NCI-H82 (cell line): ENCODE measurements around the gene PDHB.
"Not testable (repeated sequence)": the region's sequence is repeated elsewhere in the genome, so short reads cannot be mapped to it uniquely, and the experiment has no call there.

Experiments used
- DNase-seq: peaks from one replicate; lab custom pipeline; 2025; lab: John Stamatoyannopoulos, UW

The PDHB gene

DNA sequence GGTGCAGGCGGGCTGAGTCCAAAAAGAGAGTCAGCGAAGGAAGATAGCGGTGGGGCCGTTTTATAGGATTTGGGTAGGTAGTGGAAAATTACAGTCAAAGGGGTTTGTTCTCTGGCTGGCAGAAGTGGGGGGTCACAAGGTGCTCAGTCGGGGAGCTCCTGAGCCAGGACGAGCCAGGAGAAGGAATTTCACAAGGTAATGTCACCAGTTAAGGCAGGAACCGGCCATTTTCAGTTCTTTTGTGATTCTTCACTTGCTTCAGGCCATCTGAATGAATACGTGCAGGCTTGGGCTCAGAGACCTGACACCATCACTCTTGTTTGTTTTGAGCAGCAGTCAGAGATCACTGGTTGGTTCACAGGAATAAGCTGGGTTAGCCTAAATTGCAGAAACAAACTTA is 3.6 kb upstream of the PDHB start:
- not testable (repeated sequence) for DNase-seq

DNA sequence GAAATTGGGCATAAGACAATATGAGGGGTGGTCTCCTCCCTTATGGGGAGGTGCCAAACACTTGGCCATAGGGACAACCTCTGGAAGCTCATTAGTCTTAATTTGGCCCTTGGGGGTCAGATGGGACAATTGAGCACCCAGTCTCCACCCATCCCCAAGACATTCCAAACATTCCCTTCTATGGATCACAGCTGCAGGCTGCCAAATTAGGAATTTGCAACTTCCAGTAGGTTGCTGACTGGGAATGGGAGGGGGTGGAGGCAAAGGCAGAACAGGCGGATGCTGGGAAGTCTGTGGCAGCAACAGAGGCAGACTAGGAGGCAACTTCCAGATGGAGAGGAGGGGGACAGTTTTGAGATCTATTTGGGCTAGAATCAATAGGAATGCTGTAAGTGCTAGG is 1.4 kb upstream of the PDHB start:
- no peak for DNase-seq

DNA sequence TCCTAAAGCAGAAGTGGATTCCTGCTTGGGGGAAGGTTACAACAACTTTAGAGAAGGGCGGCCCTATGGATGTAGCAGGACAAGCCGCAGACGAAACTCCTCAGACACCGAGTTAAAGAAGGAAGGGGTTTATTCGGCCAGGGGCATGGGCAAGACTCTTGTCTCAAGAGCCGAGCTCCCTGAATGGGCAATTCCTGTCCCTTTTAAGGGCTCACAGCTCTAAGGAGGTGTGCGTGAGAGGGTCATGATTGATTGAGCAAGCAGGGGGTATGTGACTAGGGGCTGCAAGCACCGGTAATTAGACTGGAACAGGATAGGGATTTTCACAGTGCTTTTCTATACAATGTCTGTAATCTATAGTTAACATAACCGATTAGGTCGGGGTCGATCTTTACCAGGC is 879 bp upstream of the PDHB start:
- DNase-seq: no peak

DNA sequence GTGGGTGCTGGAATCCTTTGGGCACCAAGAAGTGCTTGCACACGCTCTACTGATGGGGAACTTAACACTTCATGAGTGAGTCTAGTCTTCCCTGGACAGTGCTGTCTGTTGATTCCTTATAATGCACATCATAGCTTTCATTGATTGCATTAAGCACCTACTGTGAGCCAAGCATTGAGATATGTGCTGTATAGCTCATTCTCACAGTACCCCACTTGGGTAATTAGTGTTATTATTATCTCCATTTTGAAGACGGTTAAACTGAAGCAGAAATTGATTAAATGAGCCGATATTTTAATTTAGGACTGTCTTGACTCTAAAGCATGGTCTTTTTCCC is 504 bp upstream of the PDHB start:
- no peak for DNase-seq

DNA sequence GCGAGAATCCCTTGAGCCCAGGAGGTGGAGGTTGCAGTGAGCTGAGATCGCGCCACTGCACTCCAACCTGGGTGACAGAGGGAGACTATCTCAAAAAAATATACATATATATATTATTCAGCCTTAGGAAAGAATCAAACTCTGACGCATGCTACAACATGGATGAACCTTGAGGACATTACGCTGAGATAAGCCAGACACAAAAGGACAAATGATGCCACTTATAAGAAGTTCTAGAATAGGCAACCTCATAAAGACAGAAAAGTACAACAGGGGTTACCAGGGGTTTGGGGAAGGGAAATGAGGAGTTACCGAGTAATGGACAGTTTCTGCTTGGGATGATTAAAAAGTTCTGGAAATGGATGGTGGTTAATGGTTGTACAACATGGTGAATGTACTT is 727 bp downstream of the PDHB start:
- DNase-seq: no peak

DNA sequence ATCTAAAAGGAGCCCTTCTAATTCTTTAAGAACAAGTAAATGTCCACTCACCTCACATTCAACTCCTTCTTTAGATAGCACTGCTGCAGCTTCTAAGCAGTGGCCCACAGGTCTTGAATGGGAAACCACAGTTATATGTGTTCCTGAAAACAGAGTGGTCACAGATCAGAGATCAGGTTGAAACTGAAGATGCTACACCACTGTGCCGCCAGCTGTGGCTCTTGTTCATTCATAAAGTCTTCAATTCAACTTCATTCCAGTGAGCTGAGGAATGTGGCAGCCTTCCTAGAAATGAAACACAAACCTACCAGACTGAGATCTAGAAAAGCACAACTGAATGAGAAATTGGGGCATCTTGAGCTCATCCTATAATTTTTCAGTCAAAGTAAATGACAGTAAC is 4.0 kb downstream of the PDHB start:
- DNase-seq: no peak

DNA sequence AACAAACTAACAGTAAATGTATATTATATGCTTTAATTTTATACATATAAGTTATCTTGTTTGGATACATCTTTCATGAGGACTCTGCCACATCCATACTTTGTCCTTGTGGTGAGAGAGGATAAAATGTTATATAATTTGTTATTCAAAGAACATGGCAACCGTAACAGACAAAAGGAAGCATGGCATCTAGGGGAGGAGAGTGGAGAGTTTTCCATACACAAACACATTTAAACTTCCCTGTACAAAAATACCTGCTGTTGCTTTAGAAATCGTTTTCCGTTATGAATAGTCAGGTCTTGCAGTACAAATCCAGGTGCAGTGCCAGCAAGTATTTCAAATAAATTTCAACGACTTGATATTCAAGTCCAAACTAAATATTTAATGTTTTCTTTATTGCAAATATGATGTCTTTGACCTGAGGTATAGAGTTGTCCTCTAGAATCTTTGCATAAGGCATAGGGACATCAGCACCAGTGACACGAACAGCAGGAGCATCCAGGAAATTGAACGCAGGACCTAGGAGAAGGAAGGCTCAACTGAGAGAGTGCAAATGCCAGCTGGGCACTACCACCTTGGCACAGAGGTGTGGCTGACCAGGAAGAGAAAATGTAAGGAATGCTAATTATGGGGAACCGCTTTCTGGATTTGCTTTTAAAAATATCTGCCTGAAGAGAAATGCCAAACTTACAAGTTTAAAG is 5.8 kb downstream of the PDHB start:
- DNase-seq: no peak

DNA sequence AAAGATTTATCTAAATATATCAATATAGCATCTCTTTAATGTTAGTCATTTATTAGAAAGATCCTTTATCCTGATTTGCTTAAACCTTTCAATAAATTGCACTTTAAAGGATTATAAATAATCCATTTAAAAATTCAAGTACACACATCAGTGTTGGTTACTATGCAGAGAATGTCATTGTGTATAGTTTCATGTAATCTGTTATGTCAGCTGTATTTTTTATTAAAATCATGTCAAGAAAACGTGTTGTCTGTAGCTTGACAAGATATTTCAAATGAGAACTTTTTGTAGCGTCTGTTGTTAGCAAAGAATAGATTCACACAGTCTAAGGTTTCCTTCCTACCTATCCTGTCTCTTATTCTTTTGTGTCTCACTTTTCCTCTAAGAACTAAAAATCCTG is 7.8 kb downstream of the PDHB start:
- no peak for DNase-seq

DNA sequence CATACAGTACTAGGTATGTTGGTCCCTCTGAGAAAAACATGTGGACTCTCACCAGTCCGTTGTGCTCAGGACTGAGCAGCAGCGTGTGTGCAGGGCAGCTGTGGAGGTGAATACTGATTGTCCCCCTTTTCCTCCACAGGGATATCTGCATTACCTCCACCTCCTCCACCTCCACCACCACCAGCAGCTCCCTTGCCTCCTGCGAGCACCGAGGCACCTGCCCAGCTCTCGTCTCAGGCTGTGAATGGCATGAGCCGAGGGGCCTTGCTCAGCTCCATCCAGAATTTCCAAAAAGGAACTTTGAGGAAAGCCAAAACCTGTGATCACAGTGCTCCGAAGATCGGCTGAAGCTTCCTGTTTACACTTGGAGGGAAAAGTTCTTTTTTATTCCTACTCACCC is 9.0 kb downstream of the PDHB start:
- no peak for DNase-seq

DNA sequence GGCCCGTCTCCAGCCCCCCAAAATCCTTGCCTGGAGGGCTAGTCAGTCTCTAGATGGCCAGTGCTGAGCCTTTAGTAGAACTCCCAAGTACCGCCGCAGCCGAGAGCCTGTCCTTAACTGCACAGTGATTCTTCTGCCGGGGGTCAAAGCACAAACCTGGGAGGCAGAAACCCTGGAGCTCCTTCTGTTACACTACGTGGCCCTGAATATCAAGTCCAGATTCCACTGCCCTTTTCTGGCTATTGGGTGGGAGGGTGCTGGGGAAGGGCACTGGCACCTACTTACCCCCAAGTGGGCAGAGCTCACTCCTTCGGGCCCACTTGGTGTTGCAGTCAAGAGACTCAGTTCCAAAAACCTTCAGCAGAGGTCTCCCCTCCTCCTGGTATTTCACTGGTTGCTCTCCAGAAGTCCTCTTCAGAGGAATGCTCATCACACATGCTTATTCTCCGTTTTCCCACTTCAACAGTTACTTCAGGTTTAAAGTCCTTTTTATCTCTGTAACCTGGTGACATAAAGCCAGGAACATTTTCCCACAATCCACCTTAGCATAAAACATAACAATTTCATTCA is 10.8 kb downstream of the PDHB start:
- peak; percentile 51 for DNase-seq

DNA sequence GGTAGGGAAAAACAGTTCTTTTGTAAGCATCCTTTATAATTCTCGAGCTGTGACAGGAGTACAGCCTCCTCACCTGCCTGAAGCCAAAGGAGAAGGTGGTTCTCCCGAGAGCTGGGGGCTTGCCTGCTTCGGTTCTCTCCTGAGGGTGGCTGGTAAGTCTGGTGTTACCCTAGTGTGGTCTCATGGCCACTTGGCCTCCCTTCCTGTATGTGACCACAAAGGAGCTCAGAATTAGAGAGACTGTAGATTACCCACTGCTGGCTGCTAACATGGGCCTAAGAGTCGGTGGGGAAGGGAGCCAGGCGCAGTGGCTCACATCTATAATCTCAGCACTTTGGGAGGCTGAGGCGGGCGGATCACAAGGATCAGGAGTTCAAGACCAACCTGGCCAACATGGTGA is 12.6 kb downstream of the PDHB start:
- no peak for DNase-seq

DNA sequence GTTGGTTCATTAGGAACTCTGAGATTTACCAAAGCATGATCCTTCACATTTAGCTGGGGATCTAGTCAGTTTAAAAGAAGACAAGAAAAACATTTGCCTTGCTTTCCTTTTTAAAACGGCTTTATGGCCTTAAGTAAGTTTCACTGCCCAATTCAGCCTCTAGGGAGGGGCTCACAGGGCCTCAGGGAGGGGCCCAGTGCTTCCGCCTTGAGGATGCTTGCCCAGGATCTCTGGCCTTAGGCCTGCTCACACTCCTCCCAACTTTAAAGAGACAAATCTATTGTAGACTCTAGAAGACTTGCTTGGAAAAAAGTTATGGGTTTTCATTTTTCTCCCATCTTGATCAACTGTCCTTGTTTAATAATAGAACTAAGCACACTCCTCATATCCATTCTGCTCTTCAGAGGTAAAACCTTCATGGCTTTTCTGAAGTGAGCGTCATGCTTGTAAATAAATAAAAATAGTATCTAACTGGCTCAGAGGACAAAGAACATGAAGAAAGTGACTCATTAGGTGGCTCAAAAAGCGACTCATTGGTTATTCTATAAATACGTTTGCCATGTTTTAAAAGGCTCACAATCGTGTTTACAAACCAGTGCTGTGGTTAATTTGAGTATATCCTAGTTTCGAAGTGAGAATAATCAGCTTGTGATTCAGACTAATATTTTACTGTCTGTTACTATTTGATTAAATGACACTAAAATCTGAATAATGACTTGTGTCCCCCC is 13.7 kb downstream of the PDHB start:
- DNase-seq: no peak

DNA sequence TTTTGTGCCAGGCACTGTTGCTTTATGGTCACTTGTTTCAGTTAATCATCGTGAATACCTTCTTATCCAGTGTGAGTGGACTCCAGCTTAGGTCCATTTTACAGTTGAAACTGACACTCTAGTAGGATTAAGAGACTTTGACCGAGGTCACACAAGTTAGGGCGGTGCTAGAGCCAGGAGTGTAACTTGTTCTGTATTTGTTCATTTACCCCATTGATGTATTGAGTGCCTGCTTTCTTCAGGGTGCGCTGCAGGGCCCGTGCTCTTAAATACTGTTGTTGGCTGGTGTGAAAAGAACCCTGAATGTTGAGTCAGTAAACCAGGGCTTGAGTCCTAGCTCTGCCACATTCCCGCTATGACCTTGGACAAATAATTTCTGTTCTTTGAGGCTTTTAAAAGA is 15.4 kb downstream of the PDHB start:
- DNase-seq: peak; percentile 9

DNA sequence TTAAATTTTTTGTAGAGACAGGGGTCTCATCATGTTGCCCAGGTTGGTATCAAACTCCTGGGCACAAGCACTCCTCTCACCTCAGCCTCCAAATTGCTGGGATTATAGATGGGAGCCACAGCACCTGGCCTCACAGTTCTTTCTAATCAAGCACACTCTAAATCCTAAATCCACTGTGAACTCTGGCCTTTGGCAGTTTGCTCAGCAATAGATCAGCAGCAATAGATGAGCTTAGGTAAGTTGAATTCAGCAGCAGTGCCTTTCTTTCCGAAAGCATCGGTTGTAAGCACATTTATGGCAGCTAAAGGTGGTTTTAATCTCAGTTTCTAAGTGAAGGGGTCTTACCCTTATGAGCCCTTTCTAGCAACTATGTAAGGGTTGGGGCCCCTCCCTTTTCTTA is 16.6 kb downstream of the PDHB start:
- DNase-seq: peak; percentile 68

DNA sequence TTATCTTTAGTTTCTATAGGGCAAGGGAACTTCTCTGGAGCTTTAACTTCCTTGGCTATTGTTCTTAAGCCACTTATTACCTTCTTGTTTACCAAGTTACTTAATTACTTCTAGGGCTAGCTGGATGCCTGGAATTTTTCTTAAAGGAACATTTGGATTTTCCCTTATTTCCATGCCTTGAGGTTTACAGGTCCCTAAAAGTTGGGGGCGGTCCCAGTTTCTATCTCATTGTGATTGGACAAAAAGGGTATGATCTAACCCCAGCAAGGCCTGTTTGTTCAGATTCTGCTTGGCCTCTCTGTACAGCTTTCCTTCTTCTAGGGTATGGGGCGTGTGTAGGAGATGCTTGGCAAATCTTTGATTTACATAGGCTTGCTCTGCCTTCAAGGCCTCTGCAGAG is 17.4 kb downstream of the PDHB start:
- DNase-seq: no peak

DNA sequence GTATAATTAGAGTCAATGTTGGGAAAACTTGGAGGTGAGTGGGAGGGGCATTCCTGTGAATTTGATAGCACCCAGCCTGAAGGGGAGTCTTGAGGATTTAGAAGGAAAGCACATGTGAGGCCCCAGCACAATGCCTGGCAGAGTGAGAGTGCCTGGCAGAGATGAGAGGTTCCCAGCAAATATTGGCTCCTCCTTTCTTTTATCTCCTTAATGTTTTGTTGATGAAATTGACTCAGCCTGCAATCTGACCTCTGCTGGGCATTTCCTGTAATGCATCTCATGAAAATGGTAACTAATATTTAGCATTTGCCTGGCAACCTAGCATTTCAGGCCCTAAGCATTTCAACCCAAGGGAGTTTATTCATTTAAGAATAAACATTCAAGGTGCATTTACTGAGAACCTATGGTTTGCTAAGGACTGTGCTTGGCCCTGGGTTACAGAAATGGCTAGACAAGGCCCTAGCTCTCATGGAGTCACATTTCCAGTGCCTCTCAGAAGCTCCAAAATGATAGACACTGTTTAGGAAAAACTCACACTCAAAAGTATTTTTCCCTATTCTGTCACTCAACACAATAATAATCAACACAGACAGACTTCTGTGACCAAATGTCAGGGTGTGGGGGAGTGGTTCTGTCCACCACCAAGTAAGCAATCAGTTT is 19.0 kb downstream of the PDHB start:
- peak; percentile 73 for DNase-seq

DNA sequence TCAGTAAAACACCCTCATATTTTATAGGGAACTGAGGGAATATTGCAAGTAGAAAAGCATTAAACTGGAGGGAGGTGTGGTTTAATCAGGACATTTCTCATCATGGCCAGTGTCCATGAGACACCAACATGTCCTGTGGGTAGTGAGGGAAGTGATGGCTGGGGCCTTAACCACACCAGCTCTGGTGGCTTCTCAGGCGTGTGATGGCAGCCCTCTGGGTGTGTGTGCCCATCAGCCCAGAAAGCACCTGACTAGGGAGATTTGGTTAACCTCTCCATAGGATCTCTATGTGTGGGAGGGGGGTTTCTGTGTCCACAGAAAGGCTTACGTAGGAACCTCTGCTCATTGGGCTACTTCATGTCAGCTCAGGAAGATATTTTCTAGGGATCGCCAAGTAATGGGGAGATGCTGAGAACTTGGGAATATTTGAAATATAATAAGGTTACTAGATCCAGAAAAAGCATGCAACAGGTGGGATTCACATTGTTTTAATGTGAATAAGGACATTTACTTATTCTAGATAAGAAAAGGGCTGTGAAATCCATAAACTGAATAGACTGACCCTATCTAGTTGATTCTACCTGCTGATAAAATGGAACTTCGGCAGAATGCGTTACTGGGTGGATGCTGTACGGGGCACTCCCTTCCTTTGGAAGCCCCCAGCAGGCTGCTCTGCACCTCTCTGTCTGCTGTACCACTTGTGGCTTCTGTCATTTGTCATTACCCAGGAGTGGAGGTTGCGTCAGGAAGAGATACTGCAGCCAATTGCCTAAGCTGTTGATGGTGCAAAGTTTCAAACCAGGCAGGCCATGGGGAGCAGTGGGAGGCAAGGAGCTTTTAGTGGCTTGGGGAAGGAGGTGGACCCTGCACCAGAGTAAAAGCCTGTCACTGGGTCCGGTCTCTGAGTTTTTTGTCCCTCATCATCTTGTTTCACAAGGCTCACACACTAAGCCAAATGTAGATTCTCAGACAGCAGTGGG is 21.5 kb downstream of the PDHB start:
- DNase-seq: no peak

DNA sequence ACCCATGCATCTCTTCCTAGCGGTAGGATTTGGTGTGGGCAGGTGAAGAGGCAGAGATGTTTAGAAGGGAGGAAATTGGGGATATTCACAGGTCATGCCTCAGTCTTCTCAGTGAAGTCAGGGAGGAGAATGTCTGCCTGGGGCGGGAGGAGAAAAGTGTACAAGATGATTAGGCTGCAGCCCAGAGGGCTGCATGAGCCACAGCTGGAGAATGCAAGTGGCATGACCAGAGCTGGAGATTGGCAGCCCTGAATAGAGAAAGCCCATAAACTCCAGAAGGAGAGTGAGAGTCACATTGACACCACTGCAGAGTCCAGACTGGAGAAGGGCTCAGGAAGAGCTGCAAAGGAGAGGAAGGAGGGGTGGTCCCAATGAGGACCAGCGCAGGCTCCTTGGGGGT is 22.6 kb downstream of the PDHB start:
- no peak for DNase-seq

DNA sequence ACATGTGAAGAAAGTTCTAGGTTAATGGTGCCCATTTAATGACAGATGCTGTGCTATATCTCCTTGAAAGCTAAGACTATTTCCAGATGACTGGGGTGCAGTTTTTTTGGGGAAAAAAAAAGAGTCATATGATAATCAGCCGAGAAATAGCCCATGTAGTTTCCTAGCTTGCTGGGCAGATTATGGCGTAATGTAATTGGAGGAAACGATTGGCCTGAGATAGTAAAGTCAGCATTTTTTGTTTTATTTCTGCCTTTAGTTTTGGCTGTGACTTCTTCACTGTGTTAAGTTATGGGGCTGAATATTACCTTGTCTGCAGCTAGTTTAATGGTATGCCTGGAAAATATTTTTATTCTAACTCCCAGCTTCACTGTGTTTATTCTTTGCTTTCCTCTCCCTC is 24.0 kb downstream of the PDHB start:
- no peak for DNase-seq

DNA sequence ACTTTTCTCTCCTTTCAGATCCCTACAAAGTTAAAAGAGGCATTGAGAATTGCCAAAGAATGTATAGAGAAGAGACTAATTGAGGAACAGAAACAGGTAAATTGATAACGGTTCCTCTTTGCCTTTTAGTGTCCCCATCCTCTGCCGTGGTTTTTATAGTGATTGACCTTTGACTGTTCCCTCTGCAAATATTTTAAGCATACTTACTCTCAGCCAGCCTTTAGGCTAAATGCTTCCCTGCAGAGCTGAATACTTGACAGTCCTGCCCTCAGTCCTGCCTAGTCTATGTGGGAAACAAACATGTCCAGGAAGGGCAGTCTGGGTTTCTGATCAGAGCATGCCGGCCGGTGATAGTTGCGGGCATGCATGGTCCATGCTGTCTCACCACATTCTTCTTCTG is 24.7 kb downstream of the PDHB start:
- DNase-seq: no peak

DNA sequence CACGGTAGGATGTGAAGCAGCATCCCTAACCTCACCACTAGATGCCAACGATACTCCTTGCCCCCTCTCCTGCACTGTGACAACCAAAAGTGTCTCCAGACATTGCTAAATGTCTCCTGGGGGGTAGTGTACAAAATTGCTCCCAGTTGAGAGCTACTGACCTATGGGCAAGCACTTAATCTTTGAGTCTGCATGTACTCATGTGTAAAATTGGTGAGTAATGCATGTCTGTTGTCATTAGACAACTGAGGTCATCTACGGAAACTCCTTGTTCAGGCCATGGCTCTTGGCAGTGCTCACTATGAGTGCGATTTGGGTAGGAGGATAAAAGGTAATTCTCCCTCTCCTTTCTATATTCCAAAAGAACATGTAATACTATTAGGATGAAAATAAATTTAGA is 29.2 kb downstream of the PDHB start:
- no peak for DNase-seq

DNA sequence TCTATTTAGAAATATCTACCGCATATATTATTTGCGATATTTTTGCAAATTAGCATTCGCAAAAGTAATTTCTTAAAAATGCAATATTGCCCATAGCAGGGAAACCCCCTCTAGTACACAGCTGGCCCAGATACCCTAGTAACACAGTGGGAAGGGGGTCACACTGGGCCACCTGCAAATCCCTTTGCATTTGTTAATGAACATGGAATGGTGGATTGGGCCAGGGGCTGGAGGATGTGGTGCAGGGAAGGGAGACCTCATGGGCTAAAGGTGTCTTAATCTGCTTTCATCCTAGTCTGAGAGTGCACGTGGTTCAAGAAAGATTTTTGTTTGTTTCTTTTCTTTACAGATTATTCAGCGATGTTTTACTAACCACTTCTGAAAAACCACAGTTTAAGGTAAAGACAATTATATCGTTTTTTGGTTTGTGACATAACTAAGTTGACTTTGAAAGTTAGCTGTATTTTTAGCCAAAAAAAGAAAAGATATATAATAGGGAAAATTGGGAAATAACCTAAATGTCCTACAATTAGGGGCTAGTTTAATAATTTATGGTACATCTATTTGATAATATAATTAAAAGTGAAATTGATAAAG is 30.0 kb downstream of the PDHB start:
- peak; percentile 36 for DNase-seq
